GM13976 (cell line): ENCODE results near the gene SLC25A43.

Source experiments
- DNase-seq: peaks from one replicate; pipeline ENCODE4 v3.0.0; 2012; ENCODE audit warnings: low spot score
- in situ Hi-C: fragments of 300-500 bp; cut with MboI; formaldehyde crosslinking; loops from one replicate; pipeline ENCODE4 v1.12.0; 2022; ENCODE audit warnings: low sequenced_read_pairs, mixed read lengths, inconsistent platforms; ENCODE audit not compliant: unreplicated experiment
- TF ChIP-seq, protein P1 (sequence below): IDR thresholded peaks from 2 replicates; pipeline ENCODE4 v1.5.1; 2012; ENCODE audit warnings: borderline replicate concordance, mild to moderate bottlenecking; ENCODE audit not compliant: insufficient read depth; ENCODE audit errors: extremely low read depth, missing control alignments, control extremely low read depth

The SLC25A43 gene

DNA sequence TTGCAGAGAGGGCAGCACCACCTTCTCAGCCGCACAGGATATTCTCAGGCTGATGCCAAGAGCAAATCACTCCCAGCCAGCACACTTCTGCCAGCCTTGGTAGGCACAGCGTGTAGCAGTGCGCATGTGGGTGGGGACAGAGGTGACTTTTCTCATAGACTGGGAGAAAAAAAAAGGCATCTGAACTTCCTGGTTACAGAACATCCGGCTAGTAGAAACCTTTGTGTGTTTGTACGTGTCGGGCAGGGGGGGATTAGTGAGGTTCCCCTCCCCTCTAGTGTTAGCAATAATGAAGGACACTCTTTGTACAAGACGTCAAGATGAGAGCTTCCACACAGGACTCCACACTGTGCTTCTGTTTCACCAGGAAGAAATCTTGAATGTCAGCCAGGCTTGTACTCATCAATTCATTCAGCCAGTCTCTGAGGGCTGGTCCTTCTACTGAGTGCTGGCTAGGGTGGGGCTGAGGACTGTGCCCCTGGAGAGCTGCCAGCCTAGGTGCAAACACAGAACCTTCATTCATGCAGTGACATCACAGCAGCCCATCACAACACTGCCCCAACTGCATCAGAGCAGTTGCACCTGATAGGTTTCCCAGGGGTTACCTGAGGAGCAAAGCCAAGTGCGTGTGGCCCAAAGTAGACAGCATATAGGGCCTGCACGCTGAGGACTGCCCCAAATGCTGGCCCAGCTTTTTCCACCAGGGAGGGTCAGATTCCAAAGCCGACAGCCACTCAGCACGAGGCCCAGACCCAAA, 103.8 kb downstream of the SLC25A43 start:
- DNase-seq: no peak
- TF ChIP-seq, protein P1, sequence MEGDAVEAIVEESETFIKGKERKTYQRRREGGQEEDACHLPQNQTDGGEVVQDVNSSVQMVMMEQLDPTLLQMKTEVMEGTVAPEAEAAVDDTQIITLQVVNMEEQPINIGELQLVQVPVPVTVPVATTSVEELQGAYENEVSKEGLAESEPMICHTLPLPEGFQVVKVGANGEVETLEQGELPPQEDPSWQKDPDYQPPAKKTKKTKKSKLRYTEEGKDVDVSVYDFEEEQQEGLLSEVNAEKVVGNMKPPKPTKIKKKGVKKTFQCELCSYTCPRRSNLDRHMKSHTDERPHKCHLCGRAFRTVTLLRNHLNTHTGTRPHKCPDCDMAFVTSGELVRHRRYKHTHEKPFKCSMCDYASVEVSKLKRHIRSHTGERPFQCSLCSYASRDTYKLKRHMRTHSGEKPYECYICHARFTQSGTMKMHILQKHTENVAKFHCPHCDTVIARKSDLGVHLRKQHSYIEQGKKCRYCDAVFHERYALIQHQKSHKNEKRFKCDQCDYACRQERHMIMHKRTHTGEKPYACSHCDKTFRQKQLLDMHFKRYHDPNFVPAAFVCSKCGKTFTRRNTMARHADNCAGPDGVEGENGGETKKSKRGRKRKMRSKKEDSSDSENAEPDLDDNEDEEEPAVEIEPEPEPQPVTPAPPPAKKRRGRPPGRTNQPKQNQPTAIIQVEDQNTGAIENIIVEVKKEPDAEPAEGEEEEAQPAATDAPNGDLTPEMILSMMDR: no peak
- in situ Hi-C loops: loop anchor here (25.0 kb wide), 1 partner anchor 234 kb away; no protein-coding TSS in a partner anchor

DNA sequence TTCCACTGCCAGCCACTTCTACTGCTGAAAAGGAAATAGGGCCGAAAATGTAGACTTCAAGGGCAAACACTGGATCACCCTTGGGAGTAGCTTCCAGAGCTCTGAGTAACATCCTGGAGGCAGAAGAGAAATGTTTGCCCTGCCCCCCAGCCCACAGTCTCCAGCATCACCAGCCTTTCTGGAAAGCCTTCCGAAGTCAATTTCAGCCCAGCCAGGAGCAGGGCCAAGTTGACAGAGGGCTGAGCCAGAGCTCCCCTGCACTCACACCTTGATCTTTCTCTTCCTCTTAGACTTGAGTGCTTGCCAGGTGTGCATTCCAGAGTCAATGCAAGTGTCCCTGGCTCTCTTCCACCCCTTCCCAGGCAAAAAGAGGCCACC, 104.3 kb downstream of the SLC25A43 start:
- in situ Hi-C loops: loop anchor here (25.0 kb wide), 1 partner anchor 234 kb away; no protein-coding TSS in a partner anchor
- TF ChIP-seq, protein P1: no peak

More for the DNA sequence above, 104.3 kb downstream of the SLC25A43 start:
- DNase-seq: no peak
